Astrocyte (in vitro differentiated cells and primary cell): ENCODE results near the gene DUSP2.

Source experiments
- EZH2 ChIP-seq: IDR thresholded peaks from 2 replicates; pipeline ENCODE4 v1.6.1; 2012; ENCODE audit warnings: mild to moderate bottlenecking, low read length, inconsistent platforms; ENCODE audit not compliant: insufficient read depth
- TF ChIP-seq, protein P1 (sequence below): IDR thresholded peaks from 2 replicates; pipeline ENCODE4 v1.5.1; 2011; ENCODE audit warnings: low read depth, mild to moderate bottlenecking, inconsistent platforms, low read length, moderate library complexity; ENCODE audit not compliant: insufficient read depth

DNA sequence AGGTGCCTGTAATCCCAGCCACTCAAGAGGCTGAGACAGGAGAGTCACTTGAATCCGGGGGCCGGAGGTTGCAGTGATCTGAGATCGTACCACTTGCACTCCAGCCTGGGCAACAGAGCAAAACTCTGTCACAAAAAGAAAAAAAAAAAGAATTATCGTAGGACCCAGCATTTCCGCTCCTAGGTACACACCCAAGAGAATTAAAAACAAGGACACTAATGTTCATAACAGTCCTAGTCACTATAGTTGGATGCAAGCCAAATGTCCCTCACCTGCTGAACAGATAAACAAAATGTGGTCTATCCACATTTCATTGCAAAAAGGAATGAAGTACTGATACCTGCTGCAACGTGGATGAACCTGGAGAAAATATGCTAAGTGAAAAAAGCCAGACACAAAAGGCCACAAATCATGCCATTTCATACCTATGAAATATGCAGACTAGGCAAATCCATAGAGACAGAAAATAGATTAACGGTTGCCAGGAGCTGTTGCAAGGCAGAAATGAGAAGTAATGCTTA, 50.1 kb downstream of the DUSP2 start:
- TF ChIP-seq, protein P1, sequence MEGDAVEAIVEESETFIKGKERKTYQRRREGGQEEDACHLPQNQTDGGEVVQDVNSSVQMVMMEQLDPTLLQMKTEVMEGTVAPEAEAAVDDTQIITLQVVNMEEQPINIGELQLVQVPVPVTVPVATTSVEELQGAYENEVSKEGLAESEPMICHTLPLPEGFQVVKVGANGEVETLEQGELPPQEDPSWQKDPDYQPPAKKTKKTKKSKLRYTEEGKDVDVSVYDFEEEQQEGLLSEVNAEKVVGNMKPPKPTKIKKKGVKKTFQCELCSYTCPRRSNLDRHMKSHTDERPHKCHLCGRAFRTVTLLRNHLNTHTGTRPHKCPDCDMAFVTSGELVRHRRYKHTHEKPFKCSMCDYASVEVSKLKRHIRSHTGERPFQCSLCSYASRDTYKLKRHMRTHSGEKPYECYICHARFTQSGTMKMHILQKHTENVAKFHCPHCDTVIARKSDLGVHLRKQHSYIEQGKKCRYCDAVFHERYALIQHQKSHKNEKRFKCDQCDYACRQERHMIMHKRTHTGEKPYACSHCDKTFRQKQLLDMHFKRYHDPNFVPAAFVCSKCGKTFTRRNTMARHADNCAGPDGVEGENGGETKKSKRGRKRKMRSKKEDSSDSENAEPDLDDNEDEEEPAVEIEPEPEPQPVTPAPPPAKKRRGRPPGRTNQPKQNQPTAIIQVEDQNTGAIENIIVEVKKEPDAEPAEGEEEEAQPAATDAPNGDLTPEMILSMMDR, result no peak
- no peak for TF ChIP-seq EZH2
